Aorta (tissue), 5 donors: ENCODE measurements around the gene ORC5. TPM values are rescaled to one million over a fixed set of nuclear protein-coding genes. Genes with fewer than 3 reads are reported as not detected.

Experiments
- ATAC-seq: fragments of 200-7000 bp; cut with Tn5 transposase; one replicate; pipeline ENCODE4 v1.9.1; 2022; ENCODE audit warnings: moderate library complexity; ENCODE audit not compliant: low FRiP score
- DNase-seq, 2 donors: peaks; one replicate each; pipeline ENCODE4 v3.0.0-alpha.2; 2020
- H3K27ac ChIP-seq, 2 donors: one replicate each; pipeline ENCODE4 v1.5.1; 2013; ENCODE audit warnings: low read length in 2 of 2, mild to moderate bottlenecking in 2 of 2, moderate library complexity in 2 of 2, control low read depth in 1 of 2, inconsistent platforms in 1 of 2, low read depth in 1 of 2
- H3K27me3 ChIP-seq, 2 donors: one replicate each; pipeline ENCODE4 v1.6.1; 2013; ENCODE audit warnings: control low read depth in 1 of 2, low read length in 1 of 2, mild to moderate bottlenecking in 1 of 2, moderate library complexity in 1 of 2; ENCODE audit not compliant: insufficient read depth in 2 of 2, control insufficient read depth in 1 of 2
- H3K36me3 ChIP-seq, 2 donors: one replicate each; pipeline ENCODE4 v1.6.1; 2013; ENCODE audit warnings: control low read depth in 1 of 2, low read length in 1 of 2, mild to moderate bottlenecking in 1 of 2; ENCODE audit not compliant: insufficient read depth in 2 of 2, control insufficient read depth in 1 of 2
- H3K4me1 ChIP-seq, 2 donors: one replicate each; pipeline ENCODE4 v1.6.1; 2013; ENCODE audit warnings: low read length in 2 of 2, control low read depth in 1 of 2, mild to moderate bottlenecking in 1 of 2, moderate library complexity in 1 of 2; ENCODE audit not compliant: insufficient read depth in 2 of 2, control insufficient read depth in 1 of 2
- H3K4me3 ChIP-seq, 2 donors: one replicate each; pipeline ENCODE4 v1.5.1; 2013; ENCODE audit warnings: low read length in 2 of 2, control low read depth in 1 of 2, mild to moderate bottlenecking in 1 of 2
- H3K9me3 ChIP-seq: one replicate; pipeline ENCODE4 v1.6.1; 2013; ENCODE audit warnings: mild to moderate bottlenecking, low read length; ENCODE audit not compliant: control insufficient read depth
- WGBS, 2 donors: extraction: QIAGEN DNeasy Blood & Tissue Kit; methylation state at CpG; one replicate each; pipeline ENCODE4 v1.1.7; 2013; 5-methylcytosine and 5-hydroxymethylcytosine counted together
- intact Hi-C, 2 donors: fragments of 100-400 bp; cut with DNase I; formaldehyde crosslinking; loops; one replicate each; pipeline versions ENCODE4 v1.14.2 to v1.15.0; 2022
- long read RNA-seq, 2 donors: library from polyadenylated mRNA; unstranded; transcript quantifications; one replicate each; pipeline ENCODE4 v2.0.0, GENCODE V29; 2020 to 2021
- polyA plus RNA-seq, 2 donors: library from polyadenylated mRNA; stranded (reverse); fragments of 200-250 nt; gene quantifications; one replicate each; pipeline ENCODE4 v1.2.3, GENCODE V29; 2013
- total RNA-seq, 2 donors: library from RNA; stranded (reverse); fragmentation: NEBNext Ultra II Directional; extraction: Animal tissue kit (Norgen Biotek cat#: 25700); gene quantifications; one replicate each; pipeline ENCODE4 v1.2.1, GENCODE V29; 2021
- donor health status: healthy with polysubstance abuse.
- donor health status: Bipolar disorder and iron deficiency.
- donor health status: DM: no; HTN: no; CAD: no.
- donor health status: DM: no; HTN: no; CAD: no.
- donor health status: DM: yes; HTN: yes; CAD: no.

ORC5 gene
- total RNA-seq: 10 to 100 TPM; 13.0 to 21.8 TPM
- polyA plus RNA-seq: 1 to 10 TPM; 7.9 to 8.3 TPM
- long read RNA-seq, donor 1, transcript ORC5-201 (14 exons, 1,958 nt): major isoform, 20 of 35 reads
- long read RNA-seq, donor 1, partial matches to known transcripts: 8 of 35 reads
- long read RNA-seq, donor 1, other reads (novel, unspliced or antisense): 6 of 35 reads
- long read RNA-seq, donor 2, transcript ORC5-201 (14 exons, 1,958 nt): major isoform, 9 of 17 reads
- long read RNA-seq, donor 2, partial matches to known transcripts: 0 of 17 reads
- long read RNA-seq, donor 2, other reads (novel, unspliced or antisense): 6 of 17 reads

DNA sequence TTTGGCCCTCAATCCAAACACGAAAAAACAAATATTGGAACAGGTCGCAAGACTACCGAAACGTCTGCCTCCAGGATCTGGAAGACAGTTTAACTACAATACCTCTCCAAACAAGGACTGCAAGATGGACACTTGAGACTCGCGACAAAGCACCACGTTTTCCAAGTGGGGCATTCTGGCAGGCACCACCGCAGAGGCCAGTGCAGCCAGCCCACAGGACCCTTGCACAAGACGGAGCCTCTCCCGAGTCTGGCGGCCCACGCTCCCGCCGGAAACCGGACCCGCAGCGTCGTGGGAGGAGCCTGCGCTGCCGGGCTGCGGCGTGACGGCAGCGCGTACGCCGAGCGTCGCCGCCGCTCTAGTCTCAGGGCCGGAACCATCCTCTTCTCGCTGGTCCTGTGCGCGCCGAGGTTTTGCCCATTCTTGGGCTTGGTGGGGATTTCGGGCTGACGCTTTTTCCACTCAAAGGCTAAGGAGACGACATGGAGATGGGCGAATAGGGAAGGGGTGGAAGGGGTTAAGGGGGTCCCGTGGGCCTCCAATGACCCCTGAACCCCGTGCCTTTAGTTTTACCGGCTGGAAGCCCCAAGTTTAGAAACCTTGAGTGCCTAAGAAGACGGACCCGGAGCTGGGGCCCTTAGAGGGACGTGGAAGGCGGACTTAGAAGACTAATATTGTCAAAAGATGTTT, at the start of gene ORC5:
Gene ORC5 (minus strand): TSS at position 283 of the 690 bp plus-strand sequence. CDS start 109 bp downstream, at position 174.
- H3K9me3 ChIP-seq: no peaks in the 10 kb centered on the region
- no peaks in the 10 kb centered on the region for H3K4me1 ChIP-seq
- H3K4me3 ChIP-seq: peak within 1 kb of the TSS; percentile 66 to 94
- no peaks in the 10 kb centered on the region for H3K27me3 ChIP-seq
- DNase-seq (peak; percentile 85 to 94), ATAC-seq (peak; percentile 100)
- intact Hi-C loops: no loop called here
- H3K36me3 ChIP-seq: peaks cover 0 to 4% of the 10 kb centered on the region in 2 donors
- 0% methylated on average over 47 of the region's 47 CpGs for WGBS, 2 donors
- peak within 1 kb of the TSS; percentile 69 to 88 for H3K27ac ChIP-seq

DNA sequence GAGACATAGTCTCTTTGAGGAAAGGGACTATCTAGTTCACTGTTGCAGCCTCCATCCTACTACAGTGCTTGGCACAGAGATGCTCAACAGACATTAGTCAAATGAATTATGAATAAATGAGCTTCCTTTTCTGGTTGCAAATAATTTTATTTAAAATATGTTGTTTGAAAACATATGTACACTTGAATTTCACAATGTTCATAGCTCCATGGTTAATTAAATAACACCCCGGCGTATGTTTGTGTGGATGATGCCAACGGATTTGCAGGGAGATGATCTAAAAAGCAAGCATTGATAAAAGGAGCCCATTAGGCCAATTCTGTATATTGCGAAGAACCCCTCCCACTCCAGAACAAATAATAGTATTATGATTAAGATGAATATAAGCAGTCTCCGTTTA, 47.8 kb upstream of the ORC5 start:
- intact Hi-C loops: no loop called here
- 64 to 66% methylated on average over 5 of the region's 5 CpGs for WGBS, 2 donors
- no peaks in the 10 kb centered on the region for H3K36me3 ChIP-seq
- no peak for DNase-seq
- no peaks in the 10 kb centered on the region for H3K9me3 ChIP-seq
- peaks cover 0 to 1% of the 10 kb centered on the region in 2 donors for H3K27me3 ChIP-seq
- no peak for ATAC-seq
- no peak overlapping the region for H3K4me3 ChIP-seq
- H3K4me1 ChIP-seq: no peaks in the 10 kb centered on the region
- H3K27ac ChIP-seq: no peak overlapping the region

DNA sequence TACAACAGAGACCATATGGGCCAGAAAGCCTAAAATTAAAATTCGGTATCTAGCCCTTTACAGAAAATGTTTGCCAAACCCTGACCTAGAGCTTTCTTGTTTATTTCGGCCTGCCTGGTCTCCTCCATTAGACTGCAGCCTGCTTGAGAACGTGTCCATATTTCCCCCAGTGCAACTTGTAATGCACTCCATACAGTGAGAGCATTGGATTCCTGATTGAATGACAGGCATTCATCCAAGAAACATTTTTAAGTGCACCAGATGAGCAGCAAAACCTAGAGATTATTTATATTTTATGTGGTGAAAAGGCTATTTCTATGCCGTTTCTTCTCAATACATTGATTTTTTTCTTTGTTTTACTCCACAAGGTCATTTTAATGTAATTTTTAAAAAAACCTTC, 47.4 kb upstream of the ORC5 start:
- Histone ChIP-seq H3K36me3 (no peaks in the 10 kb centered on the region), H3K4me3 (no peak overlapping the region), H3K9me3 (no peaks in the 10 kb centered on the region), H3K4me1 (no peaks in the 10 kb centered on the region), H3K27ac (no peak overlapping the region), H3K27me3 (peaks cover 0 to 1% of the 10 kb centered on the region in 2 donors)
- DNase-seq (no peak), ATAC-seq (no peak)
- 68 to 78% methylated on average over 4 of the region's 4 CpGs for WGBS, 2 donors
- intact Hi-C loops: no loop called here

DNA sequence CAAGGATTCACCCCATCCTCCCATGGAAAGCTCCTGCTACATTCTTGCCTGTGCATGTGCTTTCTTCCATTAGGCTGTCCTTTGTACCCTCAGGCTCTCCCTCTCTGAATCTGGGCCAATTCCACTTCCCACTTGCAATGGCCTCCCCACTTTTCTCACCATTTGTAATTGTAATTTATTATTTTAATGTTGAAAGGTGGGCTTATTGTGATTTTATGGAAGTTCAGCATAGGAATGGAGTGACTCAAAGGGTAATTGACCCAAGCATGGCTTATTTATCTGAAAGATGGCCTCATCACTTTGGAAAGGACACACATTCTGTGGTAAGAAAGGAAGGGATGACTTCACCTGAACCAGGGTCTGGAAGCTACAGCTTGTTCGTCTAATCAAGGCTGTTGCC, 46.9 kb upstream of the ORC5 start:
- H3K27me3 ChIP-seq: peaks cover 0 to 1% of the 10 kb centered on the region in 2 donors
- ATAC-seq (no peak), DNase-seq (no peak)
- H3K36me3 ChIP-seq: no peaks in the 10 kb centered on the region
- intact Hi-C loops: no loop called here
- no peaks in the 10 kb centered on the region for H3K9me3 ChIP-seq
- WGBS, 2 donors: 81 to 88% methylated on average over 1 of the region's 1 CpG
- no peak overlapping the region for H3K4me3 ChIP-seq
- no peaks in the 10 kb centered on the region for H3K4me1 ChIP-seq
- no peak overlapping the region for H3K27ac ChIP-seq

DNA sequence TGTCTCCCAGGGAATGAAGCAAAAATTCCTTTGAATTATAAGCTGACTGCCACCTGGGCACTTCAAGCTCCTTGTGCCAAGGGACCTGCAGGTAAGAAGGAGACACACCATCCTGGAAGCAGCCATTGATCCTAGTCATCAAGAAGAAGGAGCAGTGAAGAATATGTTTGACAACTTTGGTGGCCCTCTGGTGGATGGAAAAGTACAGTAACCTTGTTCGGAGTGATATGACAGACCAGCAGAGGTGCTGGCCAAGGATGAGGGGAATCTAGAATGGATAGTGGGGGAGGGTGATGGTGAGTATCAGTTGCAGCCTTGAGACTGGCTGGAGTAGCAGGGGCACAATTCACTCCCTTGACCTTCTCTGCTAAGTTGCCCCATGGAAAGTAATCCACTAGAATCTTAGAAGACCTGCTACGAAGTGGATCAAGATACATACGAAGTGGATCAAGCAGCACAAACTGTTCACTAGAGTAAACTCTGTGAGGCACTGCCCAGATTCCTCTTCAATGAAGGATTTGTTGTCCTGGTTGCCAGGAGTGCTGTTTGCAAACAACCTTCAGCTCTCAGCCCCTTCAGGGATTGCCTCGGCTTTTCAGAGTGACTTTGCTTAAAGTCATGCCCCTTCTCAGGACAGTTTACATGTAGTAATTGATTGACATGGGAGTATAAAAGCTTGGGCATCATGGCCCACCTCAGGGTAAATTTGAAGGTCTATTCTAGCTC, 44.8 kb upstream of the ORC5 start:
- H3K4me1 ChIP-seq: no peaks in the 10 kb centered on the region
- intact Hi-C loops: no loop called here
- H3K27ac ChIP-seq: no peak overlapping the region
- no peak for ATAC-seq
- H3K36me3 ChIP-seq: no peaks in the 10 kb centered on the region
- peaks cover 0 to 1% of the 10 kb centered on the region in 2 donors for H3K27me3 ChIP-seq
- no peak overlapping the region for H3K4me3 ChIP-seq
- no peaks in the 10 kb centered on the region for H3K9me3 ChIP-seq
- no peak for DNase-seq
- WGBS, 2 donors: 65 to 74% methylated on average over 4 of the region's 4 CpGs

DNA sequence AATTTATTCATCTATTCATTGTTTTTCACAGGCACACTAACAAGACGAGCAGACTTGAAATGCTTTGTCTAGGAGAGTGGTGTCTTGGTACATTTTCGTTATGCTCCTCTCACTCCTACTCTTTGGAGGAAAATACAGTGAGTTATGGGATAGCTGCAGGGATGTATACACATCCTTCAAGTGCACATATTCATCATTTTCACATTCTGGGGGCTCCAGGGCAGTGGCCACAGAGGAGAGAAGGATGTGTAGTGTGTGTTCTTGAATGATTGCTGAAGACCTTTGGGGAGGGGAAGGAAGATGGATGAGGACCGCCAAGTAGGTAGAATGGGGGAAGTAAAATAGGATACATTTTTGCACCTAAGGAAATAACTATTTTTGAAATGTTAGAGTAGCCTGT, 34.8 kb upstream of the ORC5 start:
- Histone ChIP-seq H3K4me3 (no peak overlapping the region), H3K9me3 (no peaks in the 10 kb centered on the region), H3K27ac (no peak overlapping the region), H3K36me3 (no peaks in the 10 kb centered on the region), H3K4me1 (peaks cover 0 to 3% of the 10 kb centered on the region in 2 donors), H3K27me3 (peaks cover 0 to 2% of the 10 kb centered on the region in 2 donors)
- intact Hi-C loops: no loop called here
- DNase-seq (no peak), ATAC-seq (no peak)
- 71 to 81% methylated on average over 3 of the region's 3 CpGs for WGBS, 2 donors

DNA sequence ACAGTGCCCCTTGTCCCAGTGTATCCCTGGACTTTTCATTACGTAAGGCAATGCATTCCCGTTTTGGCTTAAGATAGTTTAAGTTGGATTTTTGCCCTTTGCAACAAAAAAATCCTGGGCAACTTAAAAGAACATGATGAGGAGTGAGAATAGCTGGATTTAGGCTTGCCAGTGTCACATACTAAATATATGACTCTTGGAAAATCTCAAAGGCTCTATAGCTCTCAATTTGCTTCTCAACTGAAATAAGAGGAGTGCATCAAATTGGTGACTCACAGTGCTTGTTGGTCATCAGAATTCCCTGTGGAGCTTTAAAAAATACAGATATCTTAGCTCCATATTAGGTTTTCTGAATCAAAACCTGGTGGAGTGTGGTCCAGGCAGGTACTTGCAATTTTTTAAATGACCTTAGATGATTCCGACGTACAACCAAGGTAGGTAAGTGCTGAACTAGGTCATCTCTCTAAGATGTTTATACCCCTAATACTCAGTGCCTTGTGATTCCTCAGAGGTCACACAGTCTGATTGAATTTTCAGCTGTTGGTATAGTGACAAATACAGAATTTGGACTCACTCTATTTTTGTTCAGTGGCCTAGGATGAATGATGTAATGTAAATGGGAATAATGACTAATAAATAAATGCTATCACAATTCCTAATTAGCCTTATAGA, 33.9 kb upstream of the ORC5 start:
- peaks cover 0 to 2% of the 10 kb centered on the region in 2 donors for H3K27me3 ChIP-seq
- intact Hi-C loops: no loop called here
- H3K9me3 ChIP-seq: no peaks in the 10 kb centered on the region
- no peak overlapping the region for H3K27ac ChIP-seq
- H3K4me3 ChIP-seq: no peak overlapping the region
- peaks cover 0 to 3% of the 10 kb centered on the region in 2 donors for H3K4me1 ChIP-seq
- no peaks in the 10 kb centered on the region for H3K36me3 ChIP-seq
- ATAC-seq: no peak
- WGBS, 2 donors: 33 to 41% methylated on average over 4 of the region's 4 CpGs
- no peak for DNase-seq

DNA sequence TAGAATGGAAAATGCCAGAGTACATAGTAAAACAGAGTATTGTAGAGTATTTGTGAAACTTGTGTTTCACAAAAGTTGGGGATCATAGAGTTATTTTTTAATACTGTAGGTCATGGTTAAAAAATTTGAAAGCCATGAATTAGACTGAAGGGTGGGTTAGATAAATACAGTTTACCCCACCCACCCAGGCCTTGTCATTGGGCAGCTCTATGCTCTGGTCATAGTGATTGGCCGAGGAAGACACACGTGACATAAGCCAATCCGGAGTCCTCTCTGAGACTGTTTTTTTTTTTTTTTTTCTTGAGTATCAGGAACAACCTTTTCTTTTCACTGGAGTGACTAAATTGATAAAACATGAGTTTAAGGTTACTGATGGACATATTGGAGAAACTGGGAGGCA, 33.3 kb upstream of the ORC5 start:
- H3K36me3 ChIP-seq: no peaks in the 10 kb centered on the region
- peaks cover 0 to 2% of the 10 kb centered on the region in 2 donors for H3K27me3 ChIP-seq
- no peak overlapping the region for H3K4me3 ChIP-seq
- H3K4me1 ChIP-seq: peaks cover 0 to 3% of the 10 kb centered on the region in 2 donors
- intact Hi-C loops: no loop called here
- no peak for ATAC-seq
- H3K27ac ChIP-seq: no peak overlapping the region
- H3K9me3 ChIP-seq: no peaks in the 10 kb centered on the region
- no peak for DNase-seq
- 54 to 73% methylated on average over 3 of the region's 3 CpGs for WGBS, 2 donors
